GM12878 (cell line): ENCODE data around the gene ROBO1. TPM values are rescaled to one million over a fixed set of nuclear protein-coding genes. Genes with fewer than 3 reads are reported as not detected.

Source experiments
- ATAC-seq: fragments of 200-7000 bp; cut with Tn5 transposase; 3 replicates; pipeline ENCODE4 v1.9.1; 2020; ENCODE audit warnings: mild to moderate bottlenecking, moderate library complexity
- BruUV-seq: library from RNA; stranded (reverse); fragments of 400-500 nt; replicated peaks from 2 replicates; lab custom pipeline; 2021; lab: Mats Ljungman, UMichigan
- CTCF ChIA-PET: fragments of 300-600 bp; sonication (Branson Sonifier 250); formaldehyde crosslinking; extraction: SDS; loops from one replicate; lab custom pipeline; 2021; ENCODE audit warnings: inconsistent platforms; lab: Yijun Ruan, JAX
- POLR2A ChIA-PET: fragments of 350-600 bp; formaldehyde crosslinking; extraction: SDS; loops from one replicate; lab custom pipeline; 2021; ENCODE audit warnings: inconsistent platforms; lab: Charles Lee
- RAD21 ChIA-PET: fragments of 300-600 bp; sonication (Branson Sonifier 250); formaldehyde crosslinking; loops from one replicate; lab custom pipeline; 2023; ENCODE audit warnings: antibody characterized with exemption; ENCODE audit not compliant: unreplicated experiment; lab: Charles Lee
- SMC1A ChIA-PET: fragments of 300-600 bp; sonication (Branson Sonifier 250); formaldehyde crosslinking; loops from one replicate; lab custom pipeline; 2023; ENCODE audit not compliant: unreplicated experiment, uncharacterized antibody; lab: Charles Lee
- DNase-seq: peaks from one replicate; pipeline ENCODE4 v3.0.0-alpha.2; 2011; ENCODE audit warnings: low read depth, low spot score
- FAIRE-seq: peaks from 3 replicates; lab custom pipeline; 2011; peaks lifted over from hg19 to GRCh38; lab: Jason Lieb, UNC
- H2AFZ ChIP-seq: 2 replicates; pipeline ENCODE4 v1.6.0; 2011; ENCODE audit warnings: low read depth, low read length, control low read depth; ENCODE audit not compliant: control insufficient read depth
- H3K27ac ChIP-seq: 2 replicates; pipeline ENCODE4 v1.5.1; 2011; ENCODE audit warnings: control low read depth; ENCODE audit not compliant: control insufficient read depth, insufficient read depth
- H3K27me3 ChIP-seq, 2 experiments: replicated peaks in 1 of 2; 2 replicates each; pipeline versions ENCODE4 v1.6.0 to v1.6.1; 2011; ENCODE audit warnings: low read length in 1 of 2; ENCODE audit not compliant: control insufficient read depth in 2 of 2, insufficient read depth in 2 of 2
- H3K36me3 ChIP-seq, 2 experiments: 2 replicates each; pipeline ENCODE4 v1.5.1; 2011; ENCODE audit warnings: low read length in 1 of 2; ENCODE audit not compliant: control insufficient read depth in 2 of 2, insufficient read depth in 2 of 2
- H3K4me1 ChIP-seq: 2 replicates; pipeline ENCODE4 v1.6.1; 2011; ENCODE audit warnings: mild to moderate bottlenecking, low read length, moderate library complexity, mixed read lengths; ENCODE audit not compliant: control insufficient read depth, insufficient read depth
- H3K4me2 ChIP-seq: 2 replicates; pipeline ENCODE4 v1.6.0; 2011; ENCODE audit warnings: control low read depth; ENCODE audit not compliant: control insufficient read depth, insufficient read depth
- H3K4me3 ChIP-seq: fragments of 200-600 bp; sonication (generic); 2 replicates; pipeline ENCODE4 v1.5.1; 2016
- H3K79me2 ChIP-seq: 2 replicates; pipeline ENCODE4 v1.6.0; 2011; ENCODE audit warnings: low read length; ENCODE audit not compliant: control insufficient read depth, insufficient read depth
- H3K9ac ChIP-seq: 2 replicates; pipeline ENCODE4 v1.8.0; 2011; ENCODE audit warnings: low read length, control low read depth, mixed read lengths; ENCODE audit not compliant: control insufficient read depth, insufficient read depth
- H3K9me3 ChIP-seq: replicated peaks from 3 replicates; pipeline ENCODE4 v1.5.1; 2011; ENCODE audit warnings: mild to moderate bottlenecking, low read length; ENCODE audit not compliant: control insufficient read depth, insufficient read depth
- H4K20me1 ChIP-seq: 2 replicates; pipeline ENCODE4 v1.6.0; 2011; ENCODE audit not compliant: control insufficient read depth, insufficient read depth
- EED ChIP-seq: sonication (generic); IDR thresholded peaks from 2 replicates; pipeline ENCODE4 v1.6.1; 2016; ENCODE audit warnings: antibody characterized with exemption, low read depth
- NR2C1 ChIP-seq: fragments of 450-650 bp; IDR thresholded peaks from 2 replicates; pipeline ENCODE4 v1.6.1; 2017; ENCODE audit warnings: antibody characterized with exemption, mild to moderate bottlenecking, moderate library complexity
- PML ChIP-seq: IDR thresholded peaks from 2 replicates; pipeline ENCODE4 v1.6.1; 2012; ENCODE audit warnings: low read length, inconsistent platforms
- WGBS: methylation state at CpG from one replicate; pipeline ENCODE4 v1.1.6; 2016; ENCODE audit warnings: low lambda C conversion rate; ENCODE audit not compliant: insufficient replicate concordance, insufficient coverage; ENCODE audit errors: missing lambda C conversion rate; 5-methylcytosine and 5-hydroxymethylcytosine counted together
- in situ Hi-C: fragments of 300-500 bp; cut with MboI; formaldehyde crosslinking; loops from 9 replicates; pipeline ENCODE4 v1.14.3; 2018; ENCODE audit warnings: mixed read lengths
- intact Hi-C: fragments of 100-400 bp; cut with micrococcal nuclease; formaldehyde crosslinking; loops from one replicate; pipeline ENCODE4 v1.14.2; 2022; ENCODE audit not compliant: unreplicated experiment
- polyA plus RNA-seq, 11 experiments: library from polyadenylated mRNA; depleted of rRNA in 4 of 11; unstranded in 6 of 11; stranded (reverse) in 5 of 11; fragments of >200 nt; fragmentation: Nextera tagmentation in 4 of 11; fragmentation: Illumina TruSeq in 1 of 11; extraction: Ambion mirVana in 4 of 11; extraction: Trizol in 1 of 11; gene quantifications; 1 replicate in 1 of 11; 2 replicates in 10 of 11; pipeline versions ENCODE4 v1.2.1 to v1.2.3, GENCODE V29; 2011 to 2016; ENCODE audit warnings: inconsistent platforms in 2 of 11, missing spikeins in 2 of 11, low read depth in 1 of 11
- total RNA-seq, 4 experiments: library from RNA; depleted of rRNA in 3 of 4; stranded (reverse); fragments of >200 nt in 3 of 4; fragmentation: Illumina TruSeq in 1 of 4; extraction: Trizol in 1 of 4; gene quantifications; 2 replicates each; pipeline versions ENCODE4 v1.2.1 to v1.2.3, GENCODE V29; 2013 to 2021
- TF ChIP-seq, protein P1 (sequence below): IDR thresholded peaks from 2 replicates; pipeline ENCODE4 v1.6.1; 2011; ENCODE audit warnings: mild to moderate bottlenecking, low read depth, low read length, moderate library complexity; ENCODE audit not compliant: insufficient replicate concordance
- TF ChIP-seq, protein P2 (sequence below): fragments of 450-650 bp; IDR thresholded peaks from 2 replicates; pipeline ENCODE4 v1.6.1; 2017; ENCODE audit warnings: mild to moderate bottlenecking, low read depth, inconsistent platforms; ENCODE audit not compliant: poor library complexity, severe bottlenecking

Gene ROBO1
- total and polyA plus RNA-seq, 10 of the 15 experiments (the other 5 are each of a cell fraction or from before 2014, with no cell fraction given), result 0.29 to 46.5 (median 1.2) TPM

DNA sequence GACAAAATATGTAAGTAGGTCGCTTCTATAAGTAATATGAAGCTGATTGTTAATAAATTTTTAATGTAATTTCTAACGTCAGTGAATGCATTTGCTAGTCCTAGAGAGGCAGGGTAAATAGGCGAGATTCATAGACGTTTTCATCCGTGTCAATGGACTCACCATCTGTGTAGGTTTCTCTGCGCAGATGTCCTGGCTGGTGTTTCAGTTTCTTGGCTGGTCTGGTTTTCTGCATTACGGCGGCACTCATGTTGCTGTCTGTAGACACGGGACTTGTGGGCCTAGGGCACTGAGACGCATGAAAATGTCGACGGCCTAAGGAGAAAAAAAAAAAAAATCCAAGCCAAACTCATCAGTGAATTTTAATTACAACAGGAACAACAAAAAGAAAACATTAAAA lies 1153.3 kb downstream of the ROBO1 start:
- no TSS peak for BruUV-seq
- in situ Hi-C loops (no loop called here), intact Hi-C loops (no loop called here)
- no peak overlapping the region for H3K27ac ChIP-seq
- SMC1A ChIA-PET, result interaction anchor here (0.6 to 1.4 kb wide), 6 partner anchors 10 to 75 kb away, joined by 3 to 5 read pairs (median 3); no protein-coding TSS in a partner anchor
- no peaks in the 10 kb centered on the region for H3K4me1 ChIP-seq
- no peak overlapping the region for H2AFZ ChIP-seq
- H3K9ac ChIP-seq, result no peak overlapping the region
- TF ChIP-seq, protein P1, sequence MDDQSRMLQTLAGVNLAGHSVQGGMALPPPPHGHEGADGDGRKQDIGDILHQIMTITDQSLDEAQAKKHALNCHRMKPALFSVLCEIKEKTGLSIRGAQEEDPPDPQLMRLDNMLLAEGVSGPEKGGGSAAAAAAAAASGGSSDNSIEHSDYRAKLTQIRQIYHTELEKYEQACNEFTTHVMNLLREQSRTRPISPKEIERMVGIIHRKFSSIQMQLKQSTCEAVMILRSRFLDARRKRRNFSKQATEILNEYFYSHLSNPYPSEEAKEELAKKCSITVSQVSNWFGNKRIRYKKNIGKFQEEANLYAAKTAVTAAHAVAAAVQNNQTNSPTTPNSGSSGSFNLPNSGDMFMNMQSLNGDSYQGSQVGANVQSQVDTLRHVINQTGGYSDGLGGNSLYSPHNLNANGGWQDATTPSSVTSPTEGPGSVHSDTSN, result no peak
- TF ChIP-seq EED, result no peak
- no peak for TF ChIP-seq NR2C1
- TF ChIP-seq, protein P2, sequence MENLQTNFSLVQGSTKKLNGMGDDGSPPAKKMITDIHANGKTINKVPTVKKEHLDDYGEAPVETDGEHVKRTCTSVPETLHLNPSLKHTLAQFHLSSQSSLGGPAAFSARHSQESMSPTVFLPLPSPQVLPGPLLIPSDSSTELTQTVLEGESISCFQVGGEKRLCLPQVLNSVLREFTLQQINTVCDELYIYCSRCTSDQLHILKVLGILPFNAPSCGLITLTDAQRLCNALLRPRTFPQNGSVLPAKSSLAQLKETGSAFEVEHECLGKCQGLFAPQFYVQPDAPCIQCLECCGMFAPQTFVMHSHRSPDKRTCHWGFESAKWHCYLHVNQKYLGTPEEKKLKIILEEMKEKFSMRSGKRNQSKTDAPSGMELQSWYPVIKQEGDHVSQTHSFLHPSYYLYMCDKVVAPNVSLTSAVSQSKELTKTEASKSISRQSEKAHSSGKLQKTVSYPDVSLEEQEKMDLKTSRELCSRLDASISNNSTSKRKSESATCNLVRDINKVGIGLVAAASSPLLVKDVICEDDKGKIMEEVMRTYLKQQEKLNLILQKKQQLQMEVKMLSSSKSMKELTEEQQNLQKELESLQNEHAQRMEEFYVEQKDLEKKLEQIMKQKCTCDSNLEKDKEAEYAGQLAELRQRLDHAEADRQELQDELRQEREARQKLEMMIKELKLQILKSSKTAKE, result no peak
- TF ChIP-seq PML, result no peak
- H3K36me3 ChIP-seq, result no peaks in the 10 kb centered on the region
- RAD21 ChIA-PET, result interaction anchor here (3.9 kb wide), 1 partner anchor 31 kb away, joined by 13 read pairs; no protein-coding TSS in a partner anchor
- H3K4me2 ChIP-seq, result no peak overlapping the region
- H3K9me3 ChIP-seq, result no peaks in the 10 kb centered on the region
- no peaks in the 10 kb centered on the region for H4K20me1 ChIP-seq
- H3K4me3 ChIP-seq, result no peak overlapping the region
- no peaks in the 10 kb centered on the region for H3K79me2 ChIP-seq
- no peak for FAIRE-seq
- POLR2A ChIA-PET, result interaction anchor here (0.5 to 0.7 kb wide), 2 partner anchors 388 to 691 kb away, joined by 3 to 6 read pairs; no protein-coding TSS in a partner anchor
- ATAC-seq, result no peak
- CTCF ChIA-PET, result interaction anchor here (0.6 kb wide), 1 partner anchor 1103 kb away, joined by 3 read pairs; no protein-coding TSS in a partner anchor
- DNase-seq, result no peak
- WGBS, result 67% methylated on average over 12 of the region's 12 CpGs
- no peaks in the 10 kb centered on the region for H3K27me3 ChIP-seq
